22Rv1 (cell line): ENCODE results near the gene SPIN1.

Experiments used
- ZFX ChIP-seq: fragments of 450-650 bp; IDR thresholded peaks from 2 replicates; pipeline ENCODE4 v1.6.1; 2017; ENCODE audit warnings: antibody characterized with exemption, borderline replicate concordance
- TF ChIP-seq, protein P1 (sequence below): fragments of 450-650 bp; IDR thresholded peaks from 2 replicates; pipeline ENCODE4 v1.5.1; 2017; ENCODE audit warnings: mild to moderate bottlenecking

DNA sequence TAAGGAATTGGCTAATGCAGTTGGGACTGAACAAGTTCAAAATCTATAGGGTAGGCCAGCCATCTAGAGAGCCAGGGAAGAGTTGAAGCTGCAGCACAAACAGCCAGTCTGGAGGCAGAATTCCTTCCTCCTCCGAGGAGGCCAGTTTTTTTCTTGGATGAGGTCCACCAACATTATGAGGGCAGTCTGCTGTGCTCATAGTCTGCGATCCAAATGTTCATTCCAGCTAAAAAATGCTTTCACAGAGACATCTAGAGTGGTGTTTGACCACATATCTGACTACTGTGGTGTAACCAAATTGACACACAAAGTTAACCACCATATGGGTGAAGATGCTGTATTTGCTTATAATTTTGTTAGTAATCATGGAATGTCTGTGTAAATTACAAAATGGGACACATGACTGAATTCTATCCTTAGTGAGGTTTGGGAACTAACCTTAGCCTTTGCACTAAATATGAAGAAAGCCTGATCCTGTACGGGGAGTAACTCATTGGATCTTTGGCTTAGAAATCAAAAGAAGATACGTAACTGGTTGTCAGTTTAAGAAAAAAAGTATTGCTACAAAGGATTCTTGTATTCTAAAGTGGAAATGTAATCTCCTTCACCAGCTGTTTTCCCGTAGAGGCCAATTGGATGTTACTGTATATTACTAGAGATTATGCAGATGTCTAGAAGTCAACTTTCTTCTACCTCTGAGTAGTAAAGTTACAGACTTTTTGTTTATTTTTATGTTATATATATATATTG lies 70.6 kb downstream of the SPIN1 start:
- TF ChIP-seq, protein P1, sequence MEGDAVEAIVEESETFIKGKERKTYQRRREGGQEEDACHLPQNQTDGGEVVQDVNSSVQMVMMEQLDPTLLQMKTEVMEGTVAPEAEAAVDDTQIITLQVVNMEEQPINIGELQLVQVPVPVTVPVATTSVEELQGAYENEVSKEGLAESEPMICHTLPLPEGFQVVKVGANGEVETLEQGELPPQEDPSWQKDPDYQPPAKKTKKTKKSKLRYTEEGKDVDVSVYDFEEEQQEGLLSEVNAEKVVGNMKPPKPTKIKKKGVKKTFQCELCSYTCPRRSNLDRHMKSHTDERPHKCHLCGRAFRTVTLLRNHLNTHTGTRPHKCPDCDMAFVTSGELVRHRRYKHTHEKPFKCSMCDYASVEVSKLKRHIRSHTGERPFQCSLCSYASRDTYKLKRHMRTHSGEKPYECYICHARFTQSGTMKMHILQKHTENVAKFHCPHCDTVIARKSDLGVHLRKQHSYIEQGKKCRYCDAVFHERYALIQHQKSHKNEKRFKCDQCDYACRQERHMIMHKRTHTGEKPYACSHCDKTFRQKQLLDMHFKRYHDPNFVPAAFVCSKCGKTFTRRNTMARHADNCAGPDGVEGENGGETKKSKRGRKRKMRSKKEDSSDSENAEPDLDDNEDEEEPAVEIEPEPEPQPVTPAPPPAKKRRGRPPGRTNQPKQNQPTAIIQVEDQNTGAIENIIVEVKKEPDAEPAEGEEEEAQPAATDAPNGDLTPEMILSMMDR, result no peak
- no peak for TF ChIP-seq ZFX
